LHCN-M2 (cell line): Measurements from ENCODE around the gene FBXW11. TPM values are rescaled to one million over a fixed set of nuclear protein-coding genes. Genes with fewer than 3 reads are reported as not detected.
A peak's percentile ranks its signal among the peaks of the same experiment; 100 is the strongest.

ENCODE experiments used
- DNase-seq: peaks from one replicate; pipeline ENCODE4 v3.0.0-alpha.2; 2012; ENCODE audit warnings: low read depth
- total RNA-seq: library from RNA; depleted of rRNA; stranded (reverse); fragments of >200 nt; gene quantifications from 2 replicates; pipeline ENCODE4 v1.2.3, GENCODE V29; 2014

Gene FBXW11
- total RNA-seq, 1 experiment from 2014 or later = 78.4 TPM

- no peak for DNase-seq
These were observed 138.2 kb downstream of the FBXW11 start for GRCh38 chr5:171868236-171868635.

- peak; percentile 53 for DNase-seq
These were observed 138.7 kb downstream of the FBXW11 start for GRCh38 chr5:171867786-171868185.

- no peak for DNase-seq
These were observed 141.0 kb downstream of the FBXW11 start for GRCh38 chr5:171865471-171865870.

- peak; percentile 81 for DNase-seq
These were observed 142.5 kb downstream of the FBXW11 start for GRCh38 chr5:171863935-171864334.

- no peak for DNase-seq
These were observed 143.8 kb downstream of the FBXW11 start for GRCh38 chr5:171862624-171863023.

GRCh38 chr5:171861381-171861780 lies 145.1 kb downstream of the FBXW11 start:
- no peak for DNase-seq

GRCh38 chr5:171858303-171858702 lies 148.1 kb downstream of the FBXW11 start:
- DNase-seq = no peak

- no peak for DNase-seq
These were observed 149.0 kb downstream of the FBXW11 start for GRCh38 chr5:171857489-171857876.

GRCh38 chr5:171855798-171856763 lies 150.4 kb downstream of the FBXW11 start:
- no peak for DNase-seq

- no peak for DNase-seq
These were observed 151.2 kb downstream of the FBXW11 start for GRCh38 chr5:171855265-171855664.

- DNase-seq = peak; percentile 13
These were observed 154.2 kb downstream of the FBXW11 start for GRCh38 chr5:171852255-171852681.

- no peak for DNase-seq
These were observed 155.2 kb downstream of the FBXW11 start for GRCh38 chr5:171851251-171851650.

- DNase-seq = peak; percentile 18
These were observed 156.0 kb downstream of the FBXW11 start for GRCh38 chr5:171850324-171850947.

- DNase-seq = no peak
These were observed 156.7 kb downstream of the FBXW11 start for GRCh38 chr5:171849585-171850323.

- no peak for DNase-seq
These were observed 157.4 kb downstream of the FBXW11 start for GRCh38 chr5:171848911-171849520.

GRCh38 chr5:171848486-171848885 lies 158.0 kb downstream of the FBXW11 start:
- DNase-seq = no peak

- DNase-seq = no peak
These were observed 158.4 kb downstream of the FBXW11 start for GRCh38 chr5:171848006-171848405.

GRCh38 chr5:171847026-171847425 lies 159.4 kb downstream of the FBXW11 start:
- DNase-seq = no peak

- no peak for DNase-seq
These were observed 160.1 kb downstream of the FBXW11 start for GRCh38 chr5:171846323-171846722.

GRCh38 chr5:171845857-171846256 lies 160.6 kb downstream of the FBXW11 start:
- peak; percentile 6 for DNase-seq

GRCh38 chr5:171845040-171845630 lies 161.3 kb downstream of the FBXW11 start:
- DNase-seq = no peak
